Suprapubic skin (tissue), 4 donors: Measurements from ENCODE around the gene FKBP1B. TPM values are rescaled to one million over a fixed set of nuclear protein-coding genes. Genes with fewer than 3 reads are reported as not detected.

Experiments used
- DNase-seq, 2 donors: peaks; one replicate each; pipeline ENCODE4 v3.0.0-alpha.2; 2019; ENCODE audit warnings: low spot score in 2 of 2
- H3K27ac ChIP-seq: fragments of 200-600 bp; sonication (generic); one replicate; pipeline ENCODE4 v1.5.1; 2019
- H3K27me3 ChIP-seq: fragments of 200-600 bp; sonication (generic); one replicate; pipeline ENCODE4 v1.5.1; 2019
- H3K36me3 ChIP-seq: fragments of 200-600 bp; sonication (generic); one replicate; pipeline ENCODE4 v1.5.1; 2019
- H3K4me1 ChIP-seq: fragments of 200-600 bp; sonication (generic); one replicate; pipeline ENCODE4 v1.5.1; 2019
- H3K4me3 ChIP-seq: fragments of 200-600 bp; sonication (generic); one replicate; pipeline ENCODE4 v1.5.1; 2019; ENCODE audit warnings: mild to moderate bottlenecking
- H3K9me3 ChIP-seq: fragments of 200-600 bp; sonication (generic); one replicate; pipeline ENCODE4 v1.5.1; 2019
- CTCF ChIP-seq, 2 donors: fragments of 200-600 bp in 1 of 2; fragments of 450-650 bp in 1 of 2; sonication (generic) in 1 of 2; IDR thresholded peaks; one replicate each; pipeline ENCODE4 v1.5.1; 2016 to 2019; ENCODE audit warnings: antibody characterized with exemption in 2 of 2, mild to moderate bottlenecking in 1 of 2, moderate library complexity in 1 of 2
- EP300 ChIP-seq: sonication (generic); formaldehyde crosslinking; IDR thresholded peaks from one replicate; pipeline ENCODE4 v1.6.1; 2017; ENCODE audit warnings: antibody characterized with exemption
- POLR2A ChIP-seq, 2 donors: fragments of 450-650 bp; IDR thresholded peaks; one replicate each; pipeline ENCODE4 v1.6.1; 2017; ENCODE audit warnings: antibody characterized with exemption in 2 of 2, mild to moderate bottlenecking in 2 of 2, moderate library complexity in 2 of 2
- POLR2AphosphoS5 ChIP-seq, 3 donors: sonication (generic); formaldehyde crosslinking; IDR thresholded peaks; one replicate each; pipeline ENCODE4 v1.6.1; 2017; ENCODE audit warnings: antibody characterized with exemption in 3 of 3
- whole genome bisulfite sequencing: methylation state at CpG from one replicate; pipeline ENCODE4 v1.1.5; 2018; 5-methylcytosine and 5-hydroxymethylcytosine counted together
- total RNA-seq, 4 donors: library from RNA; depleted of rRNA; stranded (reverse); fragments of >200 nt; gene quantifications; one replicate each; pipeline ENCODE4 v1.1.0, GENCODE V29; 2016

FKBP1B gene
- total RNA-seq, 4 donors from 2014 or later = 4.3 to 8.0 (median 6.6) TPM

- no peak for DNase-seq
Measured at GRCh38 chr2:24020244-24020643, 29.3 kb upstream of the FKBP1B start.

GRCh38 chr2:24021122-24021998, 28.2 kb upstream of the FKBP1B start:
- 78% methylated on average over 6 of the region's 19 CpGs for WGBS
- DNase-seq = peak in 1 of 2 donors; percentile 75
- TF ChIP-seq CTCF (IDR thresholded peaks at IDR 0.05) = no peak
- no peak for TF ChIP-seq POLR2AphosphoS5 (IDR thresholded peaks at IDR 0.05)
- TF ChIP-seq EP300 = no peak
- TF ChIP-seq POLR2A (IDR thresholded peaks at IDR 0.05) = no peak

More at GRCh38 chr2:24020244-24020643, 29.3 kb upstream of the FKBP1B start:
- Histone ChIP-seq H3K27me3 (no peaks in the 10 kb centered on the region), H3K4me1 (no peaks in the 10 kb centered on the region), H3K36me3 (peaks cover 21% of the 10 kb centered on the region), H3K4me3 (no peak overlapping the region), H3K9me3 (no peaks in the 10 kb centered on the region), H3K27ac (no peak overlapping the region)
- TF ChIP-seq POLR2A (IDR thresholded peaks at IDR 0.05) (no peak), POLR2AphosphoS5 (IDR thresholded peaks at IDR 0.05) (no peak), CTCF (IDR thresholded peaks at IDR 0.05) (no peak), EP300 (no peak)
- 65% methylated on average over 4 of the region's 4 CpGs for WGBS

GRCh38 chr2:24022324-24022974, 27.1 kb upstream of the FKBP1B start:
- Histone ChIP-seq H3K27ac (no peak overlapping the region), H3K27me3 (no peaks in the 10 kb centered on the region), H3K9me3 (no peaks in the 10 kb centered on the region), H3K36me3 (peaks cover 21% of the 10 kb centered on the region), H3K4me3 (no peak overlapping the region), H3K4me1 (no peaks in the 10 kb centered on the region)
- DNase-seq = peak in 1 of 2 donors; percentile 48
- TF ChIP-seq EP300 = no peak
- TF ChIP-seq POLR2AphosphoS5 (IDR thresholded peaks at IDR 0.05) = no peak
- no peak for TF ChIP-seq POLR2A (IDR thresholded peaks at IDR 0.05)
- TF ChIP-seq CTCF (IDR thresholded peaks at IDR 0.05) = no peak
- WGBS = 91% methylated on average over 13 of the region's 14 CpGs

More at GRCh38 chr2:24021122-24021998, 28.2 kb upstream of the FKBP1B start:
- H3K9me3 ChIP-seq = no peaks in the 10 kb centered on the region
- no peak overlapping the region for H3K27ac ChIP-seq
- H3K4me3 ChIP-seq = no peak overlapping the region
- H3K27me3 ChIP-seq = no peaks in the 10 kb centered on the region
- H3K36me3 ChIP-seq = peaks cover 21% of the 10 kb centered on the region
- no peaks in the 10 kb centered on the region for H3K4me1 ChIP-seq

- Histone ChIP-seq H3K4me3 (no peak overlapping the region), H3K4me1 (no peaks in the 10 kb centered on the region), H3K36me3 (peaks cover 21% of the 10 kb centered on the region), H3K27ac (no peak overlapping the region), H3K27me3 (no peaks in the 10 kb centered on the region), H3K9me3 (no peaks in the 10 kb centered on the region)
- no peak for TF ChIP-seq CTCF (IDR thresholded peaks at IDR 0.05)
- no peak for TF ChIP-seq EP300
- TF ChIP-seq POLR2AphosphoS5 (IDR thresholded peaks at IDR 0.05) = no peak
- TF ChIP-seq POLR2A (IDR thresholded peaks at IDR 0.05) = no peak
- WGBS = no CpG with 5 or more reads among the region's 16 CpGs
- DNase-seq = peak in 1 of 2 donors; percentile 67
Measured at GRCh38 chr2:24022975-24023575, 26.5 kb upstream of the FKBP1B start.

- DNase-seq = no peak
- peaks cover 22% of the 10 kb centered on the region for H3K36me3 ChIP-seq
Measured at GRCh38 chr2:24024018-24024417, 25.5 kb upstream of the FKBP1B start.

More at GRCh38 chr2:24024018-24024417, 25.5 kb upstream of the FKBP1B start:
- H3K9me3 ChIP-seq = no peaks in the 10 kb centered on the region
- no peaks in the 10 kb centered on the region for H3K27me3 ChIP-seq
- no peak overlapping the region for H3K27ac ChIP-seq
- no peak for TF ChIP-seq EP300
- TF ChIP-seq CTCF (IDR thresholded peaks at IDR 0.05) = no peak
- no peak for TF ChIP-seq POLR2AphosphoS5 (IDR thresholded peaks at IDR 0.05)
- no peak for TF ChIP-seq POLR2A (IDR thresholded peaks at IDR 0.05)
- H3K4me3 ChIP-seq = no peak overlapping the region
- H3K4me1 ChIP-seq = no peaks in the 10 kb centered on the region
- 83% methylated on average over 12 of the region's 12 CpGs for WGBS
